22Rv1 (cell line): ENCODE data around the gene GGT6.

ENCODE experiments used
- ZFX ChIP-seq: fragments of 450-650 bp; IDR thresholded peaks from 2 replicates; pipeline ENCODE4 v1.6.1; 2017; ENCODE audit warnings: antibody characterized with exemption, borderline replicate concordance
- TF ChIP-seq, protein P1 (sequence below): fragments of 450-650 bp; IDR thresholded peaks from 2 replicates; pipeline ENCODE4 v1.5.1; 2017; ENCODE audit warnings: mild to moderate bottlenecking

DNA sequence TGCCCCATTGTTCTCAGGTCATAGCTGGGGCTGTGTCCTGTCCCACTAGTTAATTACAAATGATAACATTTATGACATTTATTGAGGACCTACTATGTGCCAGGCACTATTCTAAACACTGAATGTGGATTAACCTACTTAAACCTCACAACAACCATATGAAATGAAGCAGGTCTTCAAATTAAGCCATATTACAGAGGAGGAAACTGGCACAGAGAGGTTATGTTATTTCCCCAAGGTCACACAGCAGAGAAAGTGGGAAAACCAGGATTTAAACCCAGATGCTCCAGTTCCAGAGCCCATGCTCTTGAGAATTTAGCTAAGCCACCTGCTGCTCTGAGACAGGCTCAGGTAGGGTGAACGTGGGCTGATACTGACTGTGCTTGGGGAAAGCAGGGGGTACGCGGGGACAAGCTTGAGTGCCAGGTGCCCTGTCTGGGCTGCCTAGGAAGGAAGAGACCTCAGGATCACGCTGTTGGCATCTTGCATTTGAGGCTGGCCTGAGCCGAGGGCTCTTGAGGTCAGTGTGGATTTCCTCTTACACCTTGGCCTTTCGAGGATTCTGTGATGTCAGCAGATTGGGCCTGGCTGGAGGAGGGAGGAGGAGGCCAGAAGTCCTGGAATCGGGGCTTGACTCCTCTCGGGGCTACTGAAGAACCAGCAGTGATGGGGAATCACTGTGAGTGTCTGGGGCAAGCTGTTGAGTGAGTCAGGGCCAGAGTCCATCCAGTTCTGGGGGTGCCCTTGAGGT lies 52.8 kb downstream of the GGT6 start:
- TF ChIP-seq, protein P1, sequence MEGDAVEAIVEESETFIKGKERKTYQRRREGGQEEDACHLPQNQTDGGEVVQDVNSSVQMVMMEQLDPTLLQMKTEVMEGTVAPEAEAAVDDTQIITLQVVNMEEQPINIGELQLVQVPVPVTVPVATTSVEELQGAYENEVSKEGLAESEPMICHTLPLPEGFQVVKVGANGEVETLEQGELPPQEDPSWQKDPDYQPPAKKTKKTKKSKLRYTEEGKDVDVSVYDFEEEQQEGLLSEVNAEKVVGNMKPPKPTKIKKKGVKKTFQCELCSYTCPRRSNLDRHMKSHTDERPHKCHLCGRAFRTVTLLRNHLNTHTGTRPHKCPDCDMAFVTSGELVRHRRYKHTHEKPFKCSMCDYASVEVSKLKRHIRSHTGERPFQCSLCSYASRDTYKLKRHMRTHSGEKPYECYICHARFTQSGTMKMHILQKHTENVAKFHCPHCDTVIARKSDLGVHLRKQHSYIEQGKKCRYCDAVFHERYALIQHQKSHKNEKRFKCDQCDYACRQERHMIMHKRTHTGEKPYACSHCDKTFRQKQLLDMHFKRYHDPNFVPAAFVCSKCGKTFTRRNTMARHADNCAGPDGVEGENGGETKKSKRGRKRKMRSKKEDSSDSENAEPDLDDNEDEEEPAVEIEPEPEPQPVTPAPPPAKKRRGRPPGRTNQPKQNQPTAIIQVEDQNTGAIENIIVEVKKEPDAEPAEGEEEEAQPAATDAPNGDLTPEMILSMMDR, result no peak
- no peak for TF ChIP-seq ZFX
